Measurements from ENCODE around the gene KRT28. TPM values are rescaled to one million over a fixed set of nuclear protein-coding genes. Genes with fewer than 3 reads are reported as not detected.

Gene KRT28
- polyA plus RNA-seq, 1 donor (not counting 4 experiments of a cell fraction or from before 2014, with no cell fraction given): not detected

DNA sequence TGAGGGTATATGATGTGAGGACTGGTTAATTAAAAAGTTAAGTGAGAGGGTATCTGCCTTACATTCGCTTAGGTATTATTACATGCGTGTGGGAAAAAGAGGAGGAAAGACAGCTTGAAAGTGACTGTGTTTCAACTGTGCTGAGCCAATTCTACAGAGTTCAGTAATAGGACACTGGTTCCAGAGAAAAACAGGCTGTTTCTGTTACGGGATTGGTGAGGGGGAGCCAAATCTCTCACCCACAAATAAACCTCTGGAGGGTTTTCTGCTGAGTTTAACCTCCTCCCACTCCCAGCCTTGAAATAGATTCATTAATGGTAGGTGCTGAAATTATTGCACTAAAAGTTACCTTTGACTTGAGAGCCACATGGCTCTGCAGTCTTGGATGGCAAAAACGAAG, 23.8 kb downstream of the KRT28 start:
- dilution Hi-C loops (cut with MboI; ENCODE audit: extremely low pct_ligation_motif_present, low sequenced_read_pairs): no loop called here
- FAIRE-seq (no peak), DNase-seq (ENCODE audit: low read depth, low spot score) (no peak)
- Histone ChIP-seq H3K36me3 (ENCODE audit: control insufficient read depth in 2 of 2, extremely low read depth in 1 of 2, insufficient read depth in 2 of 2, low read length in 2 of 2) (no peaks in the 10 kb centered on the region), H3K27me3 (ENCODE audit: control insufficient read depth, extremely low read depth, insufficient read depth, low read length) (peaks cover 9% of the 10 kb centered on the region), H3K9me3 (ENCODE audit: control insufficient read depth, low read depth, low read length) (no peaks in the 10 kb centered on the region), H3K4me3 (ENCODE audit: control insufficient read depth in 2 of 3, extremely low read depth in 1 of 3, insufficient read depth in 2 of 3, low read depth in 1 of 3, low read length in 3 of 3) (no peak overlapping the region), H3K9me1 (ENCODE audit: control insufficient read depth, extremely low read depth, insufficient read depth, low read length) (no peaks in the 10 kb centered on the region), H3K27ac (ENCODE audit: control insufficient read depth, insufficient read depth, low read length) (no peak overlapping the region), H2AFZ (ENCODE audit: control insufficient read depth, low read length) (no peak overlapping the region), H3K9ac (ENCODE audit: control insufficient read depth, extremely low read depth, insufficient read depth, low read length) (no peak overlapping the region), H3K4me1 (ENCODE audit: control insufficient read depth, extremely low read depth, insufficient read depth, low read length) (peaks cover 4% of the 10 kb centered on the region), H3K4me2 (ENCODE audit: control insufficient read depth, extremely low read depth, insufficient read depth, low read depth, low read length) (no peak overlapping the region), H4K20me1 (ENCODE audit: control insufficient read depth, extremely low read depth, insufficient read depth, low read length) (no peaks in the 10 kb centered on the region), H3K79me2 (ENCODE audit: control insufficient read depth, insufficient read depth, low read length) (no peaks in the 10 kb centered on the region)
- no peak for TF ChIP-seq EZH2 (IDR thresholded peaks at IDR 0.05; ENCODE audit: low read length)

DNA sequence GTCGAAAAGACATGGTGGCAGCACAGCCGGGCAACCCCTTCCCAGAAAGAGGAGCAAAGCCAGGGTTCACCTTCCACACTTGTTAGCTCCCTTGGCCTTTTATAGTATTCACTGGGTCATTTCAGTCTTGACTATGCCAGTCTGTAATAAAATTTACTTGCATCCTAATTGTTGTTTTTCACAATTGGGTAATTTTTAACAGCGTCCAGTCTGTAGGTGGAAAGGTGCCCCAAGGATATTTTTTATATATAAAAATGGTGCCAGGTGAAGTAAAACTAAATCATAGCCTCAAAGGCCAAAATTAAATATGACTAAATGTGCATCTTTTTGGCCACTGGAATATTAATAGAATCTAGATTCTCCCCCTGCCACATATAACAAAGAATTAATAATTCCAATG, 27.7 kb downstream of the KRT28 start, which contains the start of gene KRT26:
Gene KRT26, minus strand, starts transcription at position 101 of the 400 bp plus-strand sequence. Its CDS starts 88 bp downstream, at position 13.
- no peak for TF ChIP-seq EZH2 (IDR thresholded peaks at IDR 0.05; ENCODE audit: low read length)
- TF ChIP-seq, protein P1, sequence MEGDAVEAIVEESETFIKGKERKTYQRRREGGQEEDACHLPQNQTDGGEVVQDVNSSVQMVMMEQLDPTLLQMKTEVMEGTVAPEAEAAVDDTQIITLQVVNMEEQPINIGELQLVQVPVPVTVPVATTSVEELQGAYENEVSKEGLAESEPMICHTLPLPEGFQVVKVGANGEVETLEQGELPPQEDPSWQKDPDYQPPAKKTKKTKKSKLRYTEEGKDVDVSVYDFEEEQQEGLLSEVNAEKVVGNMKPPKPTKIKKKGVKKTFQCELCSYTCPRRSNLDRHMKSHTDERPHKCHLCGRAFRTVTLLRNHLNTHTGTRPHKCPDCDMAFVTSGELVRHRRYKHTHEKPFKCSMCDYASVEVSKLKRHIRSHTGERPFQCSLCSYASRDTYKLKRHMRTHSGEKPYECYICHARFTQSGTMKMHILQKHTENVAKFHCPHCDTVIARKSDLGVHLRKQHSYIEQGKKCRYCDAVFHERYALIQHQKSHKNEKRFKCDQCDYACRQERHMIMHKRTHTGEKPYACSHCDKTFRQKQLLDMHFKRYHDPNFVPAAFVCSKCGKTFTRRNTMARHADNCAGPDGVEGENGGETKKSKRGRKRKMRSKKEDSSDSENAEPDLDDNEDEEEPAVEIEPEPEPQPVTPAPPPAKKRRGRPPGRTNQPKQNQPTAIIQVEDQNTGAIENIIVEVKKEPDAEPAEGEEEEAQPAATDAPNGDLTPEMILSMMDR (optimal IDR thresholded peaks at IDR 0.05 in 1 of 3, IDR thresholded peaks at IDR 0.05 in 1 of 3, conservative IDR thresholded peaks at IDR 0.05 in 1 of 3; ENCODE audit: extremely low read depth in 1 of 3, insufficient read depth in 2 of 3, low read length in 3 of 3): no peak
- H3K4me2 ChIP-seq (ENCODE audit: control insufficient read depth, extremely low read depth, insufficient read depth, low read depth, low read length): no peak within 1 kb of the TSS
- dilution Hi-C loops (cut with MboI; ENCODE audit: extremely low pct_ligation_motif_present, low sequenced_read_pairs): no loop called here
- no peaks in the 10 kb centered on the region for H3K36me3 ChIP-seq (ENCODE audit: control insufficient read depth in 2 of 2, extremely low read depth in 1 of 2, insufficient read depth in 2 of 2, low read length in 2 of 2)
- no peaks in the 10 kb centered on the region for H3K79me2 ChIP-seq (ENCODE audit: control insufficient read depth, insufficient read depth, low read length)
- no peaks in the 10 kb centered on the region for H3K4me1 ChIP-seq (ENCODE audit: control insufficient read depth, extremely low read depth, insufficient read depth, low read length)
- H3K4me3 ChIP-seq (ENCODE audit: control insufficient read depth in 2 of 3, extremely low read depth in 1 of 3, insufficient read depth in 2 of 3, low read depth in 1 of 3, low read length in 3 of 3): no peak within 1 kb of the TSS
- no peak within 1 kb of the TSS for H2AFZ ChIP-seq (ENCODE audit: control insufficient read depth, low read length)
- H3K9ac ChIP-seq (ENCODE audit: control insufficient read depth, extremely low read depth, insufficient read depth, low read length): no peak within 1 kb of the TSS
- H4K20me1 ChIP-seq (ENCODE audit: control insufficient read depth, extremely low read depth, insufficient read depth, low read length): no peaks in the 10 kb centered on the region
- no peak within 1 kb of the TSS for H3K27ac ChIP-seq (ENCODE audit: control insufficient read depth, insufficient read depth, low read length)
- FAIRE-seq (no peak), DNase-seq (ENCODE audit: low read depth, low spot score) (no peak)
- no peaks in the 10 kb centered on the region for H3K9me1 ChIP-seq (ENCODE audit: control insufficient read depth, extremely low read depth, insufficient read depth, low read length)
- no peaks in the 10 kb centered on the region for H3K9me3 ChIP-seq (ENCODE audit: control insufficient read depth, low read depth, low read length)
- H3K27me3 ChIP-seq (ENCODE audit: control insufficient read depth, extremely low read depth, insufficient read depth, low read length): peaks cover 9% of the 10 kb centered on the region

DNA sequence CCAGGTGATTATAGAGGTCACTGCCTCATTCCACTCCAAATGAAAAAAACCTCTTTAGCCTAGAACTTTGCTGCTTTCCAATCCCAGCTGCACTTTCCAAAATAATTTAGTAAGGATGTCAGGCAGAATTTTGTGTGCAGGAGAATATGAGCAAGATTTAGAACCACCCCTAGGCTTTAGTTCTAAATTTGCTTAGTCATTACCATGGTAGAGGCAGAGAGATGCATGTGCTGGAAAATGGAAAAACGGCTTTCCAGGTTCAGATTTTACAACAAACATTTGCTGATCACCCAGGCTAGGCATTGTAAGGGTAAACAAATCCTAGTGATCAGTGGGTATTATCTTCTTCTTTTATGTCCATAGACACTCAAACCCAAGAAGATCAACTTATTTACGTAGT, 34.1 kb downstream of the KRT28 start:
- Histone ChIP-seq H3K9me1 (ENCODE audit: control insufficient read depth, extremely low read depth, insufficient read depth, low read length) (no peaks in the 10 kb centered on the region), H3K9me3 (ENCODE audit: control insufficient read depth, low read depth, low read length) (no peaks in the 10 kb centered on the region), H3K79me2 (ENCODE audit: control insufficient read depth, insufficient read depth, low read length) (no peaks in the 10 kb centered on the region), H2AFZ (ENCODE audit: control insufficient read depth, low read length) (no peak overlapping the region), H3K4me3 (ENCODE audit: control insufficient read depth in 2 of 3, extremely low read depth in 1 of 3, insufficient read depth in 2 of 3, low read depth in 1 of 3, low read length in 3 of 3) (no peak overlapping the region), H3K4me2 (ENCODE audit: control insufficient read depth, extremely low read depth, insufficient read depth, low read depth, low read length) (no peak overlapping the region), H4K20me1 (ENCODE audit: control insufficient read depth, extremely low read depth, insufficient read depth, low read length) (no peaks in the 10 kb centered on the region), H3K27ac (ENCODE audit: control insufficient read depth, insufficient read depth, low read length) (no peak overlapping the region), H3K9ac (ENCODE audit: control insufficient read depth, extremely low read depth, insufficient read depth, low read length) (no peak overlapping the region), H3K36me3 (ENCODE audit: control insufficient read depth in 2 of 2, extremely low read depth in 1 of 2, insufficient read depth in 2 of 2, low read length in 2 of 2) (no peaks in the 10 kb centered on the region), H3K27me3 (ENCODE audit: control insufficient read depth, extremely low read depth, insufficient read depth, low read length) (no peaks in the 10 kb centered on the region), H3K4me1 (ENCODE audit: control insufficient read depth, extremely low read depth, insufficient read depth, low read length) (no peaks in the 10 kb centered on the region)
- FAIRE-seq: no peak
- TF ChIP-seq, protein P1 (optimal IDR thresholded peaks at IDR 0.05 in 1 of 3, IDR thresholded peaks at IDR 0.05 in 1 of 3, conservative IDR thresholded peaks at IDR 0.05 in 1 of 3; ENCODE audit: extremely low read depth in 1 of 3, insufficient read depth in 2 of 3, low read length in 3 of 3): no peak
- no peak for TF ChIP-seq EZH2 (IDR thresholded peaks at IDR 0.05; ENCODE audit: low read length)
- dilution Hi-C loops (cut with MboI; ENCODE audit: extremely low pct_ligation_motif_present, low sequenced_read_pairs): no loop called here
- no peak for DNase-seq (ENCODE audit: low read depth, low spot score)

Measured in keratinocyte (primary cell).